Stomach (tissue), 4 donors: Measurements from ENCODE around the gene INSYN2B.

Experiments used
- POLR2AphosphoS5 ChIP-seq, 3 donors: sonication (generic); formaldehyde crosslinking; IDR thresholded peaks; one replicate each; pipeline ENCODE4 v1.6.1; 2016; ENCODE audit warnings: antibody characterized with exemption in 3 of 3
- TF ChIP-seq, protein P1 (sequence below), 7 experiments: fragments of 450-650 bp in 4 of 7; fragments of 200-600 bp in 3 of 7; sonication (generic) in 3 of 7; IDR thresholded peaks; one replicate each; pipeline ENCODE4 v1.5.1; 2016 to 2019; ENCODE audit warnings: antibody characterized with exemption in 7 of 7, control low read depth in 2 of 7, mild to moderate bottlenecking in 1 of 7

- no peak for TF ChIP-seq POLR2AphosphoS5 (IDR thresholded peaks at IDR 0.05)
- TF ChIP-seq, protein P1, sequence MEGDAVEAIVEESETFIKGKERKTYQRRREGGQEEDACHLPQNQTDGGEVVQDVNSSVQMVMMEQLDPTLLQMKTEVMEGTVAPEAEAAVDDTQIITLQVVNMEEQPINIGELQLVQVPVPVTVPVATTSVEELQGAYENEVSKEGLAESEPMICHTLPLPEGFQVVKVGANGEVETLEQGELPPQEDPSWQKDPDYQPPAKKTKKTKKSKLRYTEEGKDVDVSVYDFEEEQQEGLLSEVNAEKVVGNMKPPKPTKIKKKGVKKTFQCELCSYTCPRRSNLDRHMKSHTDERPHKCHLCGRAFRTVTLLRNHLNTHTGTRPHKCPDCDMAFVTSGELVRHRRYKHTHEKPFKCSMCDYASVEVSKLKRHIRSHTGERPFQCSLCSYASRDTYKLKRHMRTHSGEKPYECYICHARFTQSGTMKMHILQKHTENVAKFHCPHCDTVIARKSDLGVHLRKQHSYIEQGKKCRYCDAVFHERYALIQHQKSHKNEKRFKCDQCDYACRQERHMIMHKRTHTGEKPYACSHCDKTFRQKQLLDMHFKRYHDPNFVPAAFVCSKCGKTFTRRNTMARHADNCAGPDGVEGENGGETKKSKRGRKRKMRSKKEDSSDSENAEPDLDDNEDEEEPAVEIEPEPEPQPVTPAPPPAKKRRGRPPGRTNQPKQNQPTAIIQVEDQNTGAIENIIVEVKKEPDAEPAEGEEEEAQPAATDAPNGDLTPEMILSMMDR (IDR thresholded peaks at IDR 0.05) = no peak
Observed at GRCh38 chr5:169870211-169870610, 110.1 kb downstream of the INSYN2B start.
